Neuronal stem cell (in vitro differentiated cells): ENCODE data around the gene RGS6.

Experiments
- DNase-seq: peaks from one replicate; pipeline ENCODE4 v3.0.0-alpha.2; 2013; ENCODE audit warnings: low spot score
- H2AFZ ChIP-seq: one replicate; pipeline ENCODE4 v1.6.1; 2013; ENCODE audit warnings: mild to moderate bottlenecking, low read length, inconsistent platforms
- H2AK5ac ChIP-seq: 2 replicates; pipeline ENCODE4 v1.6.1; 2013; ENCODE audit warnings: low read depth, mild to moderate bottlenecking, inconsistent platforms, low read length, moderate library complexity, mixed read lengths
- H2BK120ac ChIP-seq: 2 replicates; pipeline ENCODE4 v1.6.1; 2013; ENCODE audit warnings: low read depth, mild to moderate bottlenecking, inconsistent platforms, low read length, moderate library complexity, mixed read lengths
- H2BK12ac ChIP-seq: one replicate; pipeline ENCODE4 v1.6.1; 2013; ENCODE audit warnings: low read length, inconsistent platforms
- H2BK15ac ChIP-seq: 2 replicates; pipeline ENCODE4 v1.6.1; 2013; ENCODE audit warnings: mild to moderate bottlenecking, low read length, inconsistent platforms, mixed read lengths
- H2BK5ac ChIP-seq: one replicate; pipeline ENCODE4 v1.6.1; 2013; ENCODE audit warnings: inconsistent platforms, mild to moderate bottlenecking, low read length, moderate library complexity
- H3K14ac ChIP-seq: one replicate; pipeline ENCODE4 v1.6.1; 2013; ENCODE audit warnings: low read length, inconsistent platforms
- H3K18ac ChIP-seq: 2 replicates; pipeline ENCODE4 v1.6.1; 2013; ENCODE audit warnings: low read length, inconsistent platforms
- H3K23ac ChIP-seq: 2 replicates; pipeline ENCODE4 v1.6.1; 2013; ENCODE audit warnings: low read depth, mild to moderate bottlenecking, mixed read lengths, low read length, inconsistent platforms; ENCODE audit not compliant: poor library complexity
- H3K27ac ChIP-seq: replicated peaks from 3 replicates; pipeline ENCODE4 v1.5.1; 2013; ENCODE audit warnings: low read length, inconsistent platforms
- H3K27me3 ChIP-seq, 3 experiments: 2 replicates each; pipeline ENCODE4 v1.6.1; 2013; ENCODE audit warnings: low read length in 3 of 3, mild to moderate bottlenecking in 2 of 3, inconsistent platforms in 1 of 3, low read depth in 1 of 3, mixed read lengths in 1 of 3, moderate library complexity in 1 of 3; ENCODE audit not compliant: control insufficient read depth in 3 of 3, insufficient read depth in 3 of 3
- H3K36me3 ChIP-seq, 2 donors: replicated peaks in 1 of 2; 2 replicates each; pipeline ENCODE4 v1.6.1; 2013; ENCODE audit warnings: low read length in 2 of 2; ENCODE audit not compliant: control insufficient read depth in 2 of 2, insufficient read depth in 2 of 2
- H3K4ac ChIP-seq: 2 replicates; pipeline ENCODE4 v1.6.1; 2013; ENCODE audit warnings: inconsistent platforms, mild to moderate bottlenecking, low read length, moderate library complexity
- H3K4me1 ChIP-seq, 2 donors: 1 replicate in 1 of 2; 2 replicates in 1 of 2; pipeline ENCODE4 v1.6.1; 2013; ENCODE audit warnings: low read length in 2 of 2, low read depth in 1 of 2; ENCODE audit not compliant: control insufficient read depth in 2 of 2, insufficient read depth in 1 of 2
- H3K4me2 ChIP-seq: one replicate; pipeline ENCODE4 v1.6.1; 2013; ENCODE audit warnings: mild to moderate bottlenecking, low read length, inconsistent platforms; ENCODE audit not compliant: insufficient read depth, poor library complexity, severe bottlenecking
- H3K4me3 ChIP-seq, 2 donors: 2 replicates each; pipeline ENCODE4 v1.5.1; 2013; ENCODE audit warnings: low read length in 2 of 2, mild to moderate bottlenecking in 2 of 2, inconsistent platforms in 1 of 2, moderate library complexity in 1 of 2
- H3K79me1 ChIP-seq: one replicate; pipeline ENCODE4 v1.6.1; 2013; ENCODE audit warnings: low read depth, mild to moderate bottlenecking, inconsistent platforms, low read length, moderate library complexity
- H3K9ac ChIP-seq: one replicate; pipeline ENCODE4 v1.6.1; 2013; ENCODE audit warnings: mild to moderate bottlenecking, low read depth, low read length, inconsistent platforms; ENCODE audit not compliant: poor library complexity
- H3K9me3 ChIP-seq, 2 donors: replicated peaks in 1 of 2; 2 replicates each; pipeline versions ENCODE3 to v1.6.1; 2013; ENCODE audit warnings: low read length in 2 of 2, mild to moderate bottlenecking in 2 of 2, inconsistent platforms in 1 of 2, low read depth in 1 of 2, mixed read lengths in 1 of 2, moderate library complexity in 1 of 2; ENCODE audit not compliant: control insufficient read depth in 2 of 2, insufficient read depth in 1 of 2
- H4K8ac ChIP-seq: one replicate; pipeline ENCODE4 v1.6.1; 2013; ENCODE audit warnings: low read depth, mild to moderate bottlenecking, inconsistent platforms, low read length, moderate library complexity
- H4K91ac ChIP-seq: one replicate; pipeline ENCODE4 v1.6.1; 2013; ENCODE audit warnings: low read length, low read depth, mild to moderate bottlenecking, inconsistent platforms; ENCODE audit not compliant: poor library complexity
- WGBS, 2 donors: extraction: QIAGEN DNeasy Blood & Tissue Kit; methylation state at CpG; one replicate each; pipeline ENCODE4 v1.1.7; 2013; ENCODE audit warnings: missing lambda C conversion rate in 2 of 2, mixed read lengths in 1 of 2; ENCODE audit not compliant: insufficient read length in 2 of 2, insufficient replicate concordance in 1 of 2; ENCODE audit errors: extremely low coverage in 2 of 2; 5-methylcytosine and 5-hydroxymethylcytosine counted together

The RGS6 gene

GRCh38 chr14:72164420-72165228 is 232.4 kb downstream of the RGS6 start:
- no peak overlapping the region for H2BK12ac ChIP-seq
- H3K4me3 ChIP-seq: no peak overlapping the region
- no peak overlapping the region for H3K27ac ChIP-seq
- H3K9ac ChIP-seq: no peak overlapping the region
- H3K4me2 ChIP-seq: no peak overlapping the region
- no peak overlapping the region for H3K18ac ChIP-seq
- no peaks in the 10 kb centered on the region for H3K9me3 ChIP-seq
- H3K4me1 ChIP-seq: peaks cover 0 to 2% of the 10 kb centered on the region in 2 donors
- no peak overlapping the region for H2AFZ ChIP-seq
- no peak overlapping the region for H2BK15ac ChIP-seq
- no peak overlapping the region for H2BK5ac ChIP-seq
- H3K36me3 ChIP-seq: no peaks in the 10 kb centered on the region
- no CpG with 5 or more reads among the region's 9 CpGs for WGBS, 2 donors
- no peaks in the 10 kb centered on the region for H3K27me3 ChIP-seq
- no peak for DNase-seq
- H3K4ac ChIP-seq: no peak overlapping the region
- no peak overlapping the region for H4K8ac ChIP-seq
- no peaks in the 10 kb centered on the region for H3K79me1 ChIP-seq
- no peak overlapping the region for H4K91ac ChIP-seq
- H2BK120ac ChIP-seq: no peak overlapping the region
- no peak overlapping the region for H3K23ac ChIP-seq
- H3K14ac ChIP-seq: no peak overlapping the region
- H2AK5ac ChIP-seq: no peak overlapping the region

DNA sequence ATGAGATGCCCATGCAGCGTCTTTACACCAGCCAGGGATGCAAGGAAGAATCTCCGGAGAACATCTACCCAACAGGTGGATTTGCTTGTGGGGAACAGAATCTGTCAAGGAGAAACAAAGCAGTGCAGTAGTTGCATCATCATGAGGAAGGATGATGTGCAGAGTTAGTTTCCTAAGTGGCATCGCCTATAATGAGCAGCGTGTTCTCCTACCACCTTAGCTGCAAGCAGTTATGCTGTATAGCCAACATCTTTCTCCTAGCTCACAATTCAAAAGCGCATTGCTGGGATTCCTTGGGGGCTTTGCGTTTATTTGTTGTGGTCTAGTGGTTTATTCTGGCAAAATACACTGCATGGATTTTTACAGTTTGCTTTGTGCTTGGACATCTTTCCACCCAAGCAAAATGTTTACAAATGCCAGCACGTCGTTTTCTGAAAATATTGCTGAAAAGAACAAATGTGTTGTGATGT is 233.0 kb downstream of the RGS6 start:
- H3K9me3 ChIP-seq: no peaks in the 10 kb centered on the region
- H3K36me3 ChIP-seq: no peaks in the 10 kb centered on the region
- no peak overlapping the region for H3K4me2 ChIP-seq
- H2AK5ac ChIP-seq: no peak overlapping the region
- DNase-seq: no peak
- H3K9ac ChIP-seq: no peak overlapping the region
- H3K23ac ChIP-seq: no peak overlapping the region
- H2BK12ac ChIP-seq: no peak overlapping the region
- no CpG with 5 or more reads among the region's 8 CpGs for whole genome bisulfite sequencing, 2 donors
- no peak overlapping the region for H2BK15ac ChIP-seq
- H3K4ac ChIP-seq: no peak overlapping the region
- H4K8ac ChIP-seq: no peak overlapping the region
- no peak overlapping the region for H2BK120ac ChIP-seq
- no peaks in the 10 kb centered on the region for H3K27me3 ChIP-seq
- no peak overlapping the region for H3K4me3 ChIP-seq
- H4K91ac ChIP-seq: no peak overlapping the region
- H3K4me1 ChIP-seq: peaks cover 0 to 2% of the 10 kb centered on the region in 2 donors
- H3K79me1 ChIP-seq: no peaks in the 10 kb centered on the region
- no peak overlapping the region for H3K14ac ChIP-seq
- no peak overlapping the region for H3K27ac ChIP-seq
- no peak overlapping the region for H3K18ac ChIP-seq
- H2BK5ac ChIP-seq: no peak overlapping the region
- H2AFZ ChIP-seq: no peak overlapping the region

DNA sequence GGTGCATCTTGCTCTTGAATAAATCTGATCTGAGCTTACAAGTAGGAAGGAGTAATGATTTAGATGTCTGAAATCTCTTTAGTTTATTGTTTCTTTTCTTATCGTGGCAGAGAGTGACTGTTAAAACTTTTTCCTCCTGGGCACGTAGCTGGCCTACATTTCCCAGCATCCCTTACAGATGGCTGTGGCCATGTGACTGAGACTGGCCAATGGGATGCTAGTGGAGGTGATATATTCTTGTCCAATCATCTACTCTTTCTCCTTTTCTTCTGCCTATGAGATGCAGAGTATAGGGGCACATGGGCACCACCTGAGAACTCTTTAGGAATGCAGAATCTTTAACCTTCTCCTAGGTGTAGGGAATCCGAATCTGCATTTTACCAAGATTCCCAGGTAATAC is 237.3 kb downstream of the RGS6 start:
- Histone ChIP-seq H3K36me3 (no peaks in the 10 kb centered on the region), H2BK5ac (no peak overlapping the region)

DNA sequence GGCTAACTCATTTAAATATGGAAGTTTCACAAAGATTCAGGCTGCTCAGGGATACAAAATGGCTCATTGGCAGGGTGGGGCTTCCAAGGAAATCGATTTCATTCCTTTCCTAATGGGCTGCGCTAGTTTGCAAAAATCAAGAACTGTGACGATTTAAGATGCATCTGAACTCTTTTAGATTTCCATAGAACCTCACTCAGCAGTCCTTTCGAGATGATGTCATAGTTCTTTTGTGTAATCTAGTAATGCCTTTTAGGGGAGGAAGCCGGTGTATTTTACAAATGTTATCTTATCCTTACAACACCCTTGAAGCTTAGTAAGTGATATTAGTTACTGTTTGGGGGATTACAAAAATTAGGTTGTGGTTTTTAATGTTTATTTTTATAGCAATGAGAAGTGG is 239.8 kb downstream of the RGS6 start:
- WGBS, 2 donors: no CpG with 5 or more reads among the region's 5 CpGs
- no peak overlapping the region for H3K27ac ChIP-seq
- H2BK15ac ChIP-seq: no peak overlapping the region
- H3K4me1 ChIP-seq: no peaks in the 10 kb centered on the region
- H3K4me2 ChIP-seq: no peak overlapping the region
- H3K9ac ChIP-seq: no peak overlapping the region
- no peak overlapping the region for H3K4me3 ChIP-seq
- no peak overlapping the region for H4K8ac ChIP-seq
- no peak overlapping the region for H3K4ac ChIP-seq
- no peak overlapping the region for H3K23ac ChIP-seq
- no peak overlapping the region for H2AK5ac ChIP-seq
- H2BK120ac ChIP-seq: no peak overlapping the region
- DNase-seq: no peak
- no peak overlapping the region for H4K91ac ChIP-seq
- no peak overlapping the region for H2BK5ac ChIP-seq
- H3K18ac ChIP-seq: no peak overlapping the region
- H3K36me3 ChIP-seq: no peaks in the 10 kb centered on the region
- no peaks in the 10 kb centered on the region for H3K9me3 ChIP-seq
- H3K27me3 ChIP-seq: no peaks in the 10 kb centered on the region
- no peak overlapping the region for H2AFZ ChIP-seq
- H2BK12ac ChIP-seq: no peak overlapping the region
- H3K14ac ChIP-seq: no peak overlapping the region
- H3K79me1 ChIP-seq: no peaks in the 10 kb centered on the region

More for the DNA sequence above, 237.3 kb downstream of the RGS6 start:
- no peaks in the 10 kb centered on the region for H3K27me3 ChIP-seq
- H3K4me3 ChIP-seq: no peak overlapping the region
- H2BK15ac ChIP-seq: no peak overlapping the region
- no peak for DNase-seq
- H3K23ac ChIP-seq: no peak overlapping the region
- H2BK120ac ChIP-seq: no peak overlapping the region
- no peak overlapping the region for H3K4me2 ChIP-seq
- no peak overlapping the region for H2BK12ac ChIP-seq
- no peak overlapping the region for H3K18ac ChIP-seq
- H3K14ac ChIP-seq: no peak overlapping the region
- H3K79me1 ChIP-seq: no peaks in the 10 kb centered on the region
- no peaks in the 10 kb centered on the region for H3K9me3 ChIP-seq
- no peak overlapping the region for H4K91ac ChIP-seq
- H2AFZ ChIP-seq: no peak overlapping the region
- peaks cover 0 to 2% of the 10 kb centered on the region in 2 donors for H3K4me1 ChIP-seq
- H3K4ac ChIP-seq: no peak overlapping the region
- H2AK5ac ChIP-seq: no peak overlapping the region
- H3K9ac ChIP-seq: no peak overlapping the region
- H3K27ac ChIP-seq: no peak overlapping the region
- H4K8ac ChIP-seq: no peak overlapping the region
- WGBS, 2 donors: no CpG with 5 or more reads among the region's 3 CpGs
